Measurements from ENCODE around the gene SETDB2. TPM values are rescaled to one million over a fixed set of nuclear protein-coding genes. Genes with fewer than 3 reads are reported as not detected.
A peak's percentile ranks its signal among the peaks of the same experiment; 100 is the strongest.
"Not testable (repeated sequence)": the region's sequence is repeated elsewhere in the genome, so short reads cannot be mapped to it uniquely, and the experiment has no call there.

The SETDB2 gene
- total RNA-seq, 1 donor from 2014 or later = 10.8 TPM

DNA sequence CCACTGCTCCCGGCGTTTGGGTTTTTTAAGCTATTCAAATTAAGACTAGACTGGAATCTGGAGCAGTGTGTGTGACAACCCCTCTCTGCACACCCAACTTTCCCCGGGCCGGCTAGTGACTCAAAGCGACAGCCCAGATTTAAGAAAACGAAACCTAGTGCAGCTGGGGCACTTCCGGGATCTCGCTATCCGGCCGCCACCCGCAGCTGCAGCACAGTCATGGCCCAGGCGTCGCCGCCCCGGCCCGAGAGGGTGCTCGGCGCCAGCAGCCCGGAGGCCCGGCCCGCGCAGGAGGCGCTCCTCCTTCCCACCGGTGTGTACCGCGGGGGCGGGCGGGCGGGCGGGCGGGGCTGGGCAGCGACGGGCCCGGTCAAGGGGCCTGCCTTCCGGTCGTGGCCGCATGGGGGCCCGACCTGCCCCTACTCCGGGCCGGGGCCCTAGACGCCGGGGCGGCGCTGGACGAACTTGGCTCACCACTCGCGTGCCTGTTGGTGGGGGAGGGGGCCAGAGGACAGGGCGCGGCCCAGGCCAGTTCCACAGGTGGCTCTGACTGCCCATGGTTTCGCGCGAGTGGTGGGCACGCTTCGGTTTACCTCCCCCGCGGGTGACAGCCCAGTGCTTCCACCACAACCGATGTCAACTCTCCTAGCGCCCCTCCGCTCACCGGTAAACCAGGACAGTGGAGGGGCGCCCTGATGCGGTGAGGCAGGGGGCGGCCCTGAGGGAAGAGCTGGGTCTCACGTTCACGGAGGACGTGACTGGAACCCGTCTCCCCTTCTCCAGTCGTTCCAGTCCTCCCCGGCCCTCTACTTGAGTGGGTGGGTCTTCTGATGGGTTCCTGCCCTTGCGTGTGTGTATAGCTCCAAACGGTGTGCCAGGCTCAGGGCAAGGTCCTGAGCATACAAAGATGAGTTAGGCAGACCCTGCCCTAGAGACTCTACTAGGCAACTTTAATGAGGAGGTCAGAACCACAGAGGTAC is 52.0 kb downstream of the SETDB2 start, which contains the start of gene PHF11:
PHF11 (plus strand) TSS at position 171 of the 980 bp plus-strand sequence; CDS start at position 220, 49 bp downstream.
- H3K36me3 Mint-ChIP-seq = peaks cover 4% of the 10 kb centered on the region
- H3K27ac Mint-ChIP-seq = peak within 1 kb of the TSS; percentile 97
- peaks cover 5% of the 10 kb centered on the region for H3K4me1 Mint-ChIP-seq
- H3K9me3 Mint-ChIP-seq = no peaks in the 10 kb centered on the region
- H3K27me3 Mint-ChIP-seq (ENCODE audit: low read depth) = no peaks in the 10 kb centered on the region
- peak; percentile 57 to 72 for DNase-seq (ENCODE audit: low spot score in 2 of 2, unreplicated experiment in 2 of 2)
- peak within 1 kb of the TSS; percentile 90 for H3K4me3 Mint-ChIP-seq
- TF ChIP-seq, protein P1, sequence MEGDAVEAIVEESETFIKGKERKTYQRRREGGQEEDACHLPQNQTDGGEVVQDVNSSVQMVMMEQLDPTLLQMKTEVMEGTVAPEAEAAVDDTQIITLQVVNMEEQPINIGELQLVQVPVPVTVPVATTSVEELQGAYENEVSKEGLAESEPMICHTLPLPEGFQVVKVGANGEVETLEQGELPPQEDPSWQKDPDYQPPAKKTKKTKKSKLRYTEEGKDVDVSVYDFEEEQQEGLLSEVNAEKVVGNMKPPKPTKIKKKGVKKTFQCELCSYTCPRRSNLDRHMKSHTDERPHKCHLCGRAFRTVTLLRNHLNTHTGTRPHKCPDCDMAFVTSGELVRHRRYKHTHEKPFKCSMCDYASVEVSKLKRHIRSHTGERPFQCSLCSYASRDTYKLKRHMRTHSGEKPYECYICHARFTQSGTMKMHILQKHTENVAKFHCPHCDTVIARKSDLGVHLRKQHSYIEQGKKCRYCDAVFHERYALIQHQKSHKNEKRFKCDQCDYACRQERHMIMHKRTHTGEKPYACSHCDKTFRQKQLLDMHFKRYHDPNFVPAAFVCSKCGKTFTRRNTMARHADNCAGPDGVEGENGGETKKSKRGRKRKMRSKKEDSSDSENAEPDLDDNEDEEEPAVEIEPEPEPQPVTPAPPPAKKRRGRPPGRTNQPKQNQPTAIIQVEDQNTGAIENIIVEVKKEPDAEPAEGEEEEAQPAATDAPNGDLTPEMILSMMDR (IDR thresholded peaks at IDR 0.05; ENCODE audit: unreplicated experiment) = no peak

DNA sequence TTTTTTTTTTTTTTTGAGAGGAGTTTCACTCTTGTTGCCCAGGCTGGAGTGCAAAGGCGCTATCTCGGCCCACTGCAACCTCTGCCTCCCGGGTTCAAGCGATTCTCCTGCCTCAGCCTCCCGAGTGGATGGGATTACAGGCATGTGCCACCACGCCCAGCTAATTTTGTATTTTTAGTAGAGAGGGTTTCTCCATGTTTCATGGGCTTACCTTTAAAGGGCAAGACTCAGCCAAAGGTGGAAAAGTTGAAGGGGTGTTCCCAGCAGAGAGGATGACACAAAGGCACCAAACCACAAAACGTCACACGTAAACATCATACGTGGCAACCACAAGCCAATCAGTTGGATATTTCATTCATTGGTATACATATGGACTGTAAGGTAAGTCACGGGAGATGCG is 52.8 kb downstream of the SETDB2 start:
- not testable (repeated sequence) for DNase-seq (ENCODE audit: low spot score in 2 of 2, unreplicated experiment in 2 of 2); H3K4me1 Mint-ChIP-seq; H3K9me3 Mint-ChIP-seq; H3K27me3 Mint-ChIP-seq (ENCODE audit: low read depth); H3K36me3 Mint-ChIP-seq
- Mint-ChIP-seq H3K4me3 (peak overlapping the region; percentile 73), H3K27ac (peak overlapping the region; percentile 39)

DNA sequence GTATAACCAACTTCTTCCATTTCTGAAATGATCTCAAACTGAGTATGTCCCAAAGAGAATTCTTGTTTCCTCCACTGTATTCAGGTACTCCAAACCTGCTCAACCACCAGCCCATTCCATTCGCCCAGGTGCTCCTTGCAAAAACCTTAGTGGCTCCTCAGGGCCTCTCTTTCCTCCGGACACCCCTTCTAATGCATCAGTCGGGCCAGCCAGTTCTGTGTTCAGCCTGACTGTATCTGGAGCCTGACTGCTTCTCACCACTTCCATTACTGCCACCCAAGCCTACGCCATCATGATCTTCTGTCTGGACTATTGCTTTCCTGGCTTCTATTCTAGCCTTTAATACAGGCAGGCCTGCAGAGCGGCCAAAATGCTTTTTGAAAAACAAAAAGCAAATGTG is 53.2 kb downstream of the SETDB2 start:
- Mint-ChIP-seq H3K9me3 (no peaks in the 10 kb centered on the region), H3K27me3 (ENCODE audit: low read depth) (no peaks in the 10 kb centered on the region), H3K27ac (peak overlapping the region; percentile 39), H3K4me3 (peak overlapping the region; percentile 73), H3K4me1 (peaks cover 5% of the 10 kb centered on the region), H3K36me3 (peaks cover 4% of the 10 kb centered on the region)
- TF ChIP-seq, protein P1 (IDR thresholded peaks at IDR 0.05; ENCODE audit: unreplicated experiment) = no peak
- DNase-seq (ENCODE audit: low spot score in 2 of 2, unreplicated experiment in 2 of 2) = no peak

DNA sequence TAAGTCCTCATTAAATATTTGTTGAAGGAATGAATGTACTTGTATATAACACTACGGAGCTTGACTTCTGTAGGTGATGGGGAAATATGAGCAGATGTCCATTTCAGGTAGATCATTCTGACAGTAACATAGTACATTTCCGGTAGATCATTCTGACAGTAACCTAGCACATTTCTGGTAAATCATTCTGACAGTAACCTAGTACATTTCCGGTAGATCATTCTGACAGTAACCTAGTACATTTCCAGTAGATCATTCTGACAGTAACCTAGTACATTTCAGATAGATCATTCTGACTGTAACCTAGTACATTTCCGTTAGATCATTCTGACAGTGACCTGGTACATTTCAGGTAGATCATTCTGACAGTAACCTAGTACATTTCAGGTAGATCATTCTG is 54.1 kb downstream of the SETDB2 start:
- Mint-ChIP-seq H3K9me3 (no peaks in the 10 kb centered on the region), H3K4me3 (no peak overlapping the region), H3K27me3 (ENCODE audit: low read depth) (no peaks in the 10 kb centered on the region), H3K36me3 (peaks cover 8% of the 10 kb centered on the region), H3K4me1 (peaks cover 5% of the 10 kb centered on the region), H3K27ac (no peak overlapping the region)
- DNase-seq (ENCODE audit: low spot score in 2 of 2, unreplicated experiment in 2 of 2) = no peak
- TF ChIP-seq, protein P1 (IDR thresholded peaks at IDR 0.05; ENCODE audit: unreplicated experiment) = no peak

DNA sequence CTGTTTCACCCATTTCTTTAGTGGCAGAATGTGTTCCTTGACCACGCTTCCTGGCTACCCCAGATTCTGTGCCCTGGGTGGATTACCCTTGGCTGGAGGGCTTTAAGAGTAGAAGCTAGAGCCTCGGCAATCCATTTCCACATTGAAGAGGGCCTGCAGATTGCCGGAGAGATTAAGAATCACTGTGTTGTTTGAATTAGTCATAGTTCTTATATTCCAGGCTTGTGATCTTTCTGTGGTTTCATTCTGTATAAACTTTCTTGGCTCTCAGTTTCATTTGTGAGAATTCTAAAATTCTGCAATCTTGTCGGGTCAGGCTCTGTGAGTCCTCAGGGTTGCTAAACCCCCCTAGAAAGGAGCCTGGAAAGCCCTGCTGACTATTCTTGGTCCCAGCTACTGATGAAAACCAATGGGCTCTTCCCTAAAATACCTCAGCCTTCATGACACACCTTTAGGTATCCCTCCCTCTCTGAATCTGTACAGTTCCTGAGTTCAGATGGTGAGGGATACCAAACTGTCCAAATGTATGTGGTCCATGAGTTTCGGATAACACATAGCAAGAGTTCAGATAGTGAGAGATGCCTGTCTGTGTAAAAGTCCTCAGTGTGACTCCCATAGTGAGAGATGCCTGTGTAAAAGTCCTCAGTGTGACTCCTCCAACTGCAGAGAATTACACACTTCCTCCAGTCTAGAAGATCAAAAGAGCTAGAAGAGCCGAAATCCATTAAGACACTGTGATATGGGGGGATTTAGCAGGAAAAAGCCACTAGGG is 56.0 kb downstream of the SETDB2 start:
- Mint-ChIP-seq H3K4me1 (peaks cover 2% of the 10 kb centered on the region), H3K4me3 (no peak overlapping the region), H3K27me3 (ENCODE audit: low read depth) (no peaks in the 10 kb centered on the region), H3K9me3 (no peaks in the 10 kb centered on the region), H3K27ac (no peak overlapping the region), H3K36me3 (peaks cover 10% of the 10 kb centered on the region)
- no peak for DNase-seq (ENCODE audit: low spot score in 2 of 2, unreplicated experiment in 2 of 2)
- TF ChIP-seq, protein P1 (IDR thresholded peaks at IDR 0.05; ENCODE audit: unreplicated experiment) = no peak

All from mesothelial cell of epicardium (in vitro differentiated cells).